ENCODE results near the gene SOWAHA.

The SOWAHA gene

DNA sequence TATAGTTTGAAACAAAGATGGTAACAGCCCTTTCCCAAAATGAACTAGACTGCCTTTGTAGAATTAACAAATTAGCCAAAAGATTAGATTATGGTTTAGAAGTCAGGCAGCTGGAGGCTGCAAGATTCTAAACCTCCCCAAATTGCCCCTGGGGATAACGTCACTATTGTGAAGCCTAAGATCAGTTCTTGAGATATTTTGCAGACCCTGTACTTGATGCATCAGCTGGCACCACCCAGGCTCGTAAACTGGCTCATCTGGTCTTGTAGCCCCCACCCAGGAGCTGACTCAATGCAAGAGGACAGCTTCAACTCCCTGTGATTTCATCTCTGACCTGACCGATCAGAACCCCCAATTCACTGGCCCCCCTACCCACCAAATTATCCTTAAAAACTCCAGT is 4.2 kb upstream of the SOWAHA start:
- DNase-seq, result no peak

DNA sequence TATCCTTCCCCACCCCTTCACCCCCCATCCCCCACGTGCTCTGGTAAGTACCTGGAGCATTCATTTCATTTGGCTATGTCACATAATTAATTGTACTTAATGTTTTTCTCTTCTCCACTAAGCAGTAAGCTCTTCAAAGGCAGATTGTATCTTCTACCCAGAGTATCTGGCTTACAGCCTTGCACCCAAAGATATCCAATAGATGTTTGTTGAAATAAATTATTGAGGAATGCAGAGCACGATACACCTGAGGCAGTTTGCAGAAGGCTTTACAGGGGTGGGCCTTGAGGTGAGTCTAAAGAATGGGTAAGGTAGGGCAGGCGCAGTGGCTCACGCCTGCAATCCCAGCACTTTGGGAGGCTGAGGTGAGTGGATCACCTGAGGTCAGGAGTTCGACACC is 2.5 kb upstream of the SOWAHA start:
- no peak for DNase-seq

- DNase-seq, result peak; percentile 35
Observed at GRCh38 chr5:132812123-132812765, 858 bp upstream of the SOWAHA start.

- DNase-seq, result no peak
Observed at GRCh38 chr5:132813599-132814502, 749 bp downstream of the SOWAHA start.

GRCh38 chr5:132814503-132815294 is 1.6 kb downstream of the SOWAHA start:
- no peak for DNase-seq

GRCh38 chr5:132815454-132815853 is 2.4 kb downstream of the SOWAHA start:
- DNase-seq, result no peak

DNA sequence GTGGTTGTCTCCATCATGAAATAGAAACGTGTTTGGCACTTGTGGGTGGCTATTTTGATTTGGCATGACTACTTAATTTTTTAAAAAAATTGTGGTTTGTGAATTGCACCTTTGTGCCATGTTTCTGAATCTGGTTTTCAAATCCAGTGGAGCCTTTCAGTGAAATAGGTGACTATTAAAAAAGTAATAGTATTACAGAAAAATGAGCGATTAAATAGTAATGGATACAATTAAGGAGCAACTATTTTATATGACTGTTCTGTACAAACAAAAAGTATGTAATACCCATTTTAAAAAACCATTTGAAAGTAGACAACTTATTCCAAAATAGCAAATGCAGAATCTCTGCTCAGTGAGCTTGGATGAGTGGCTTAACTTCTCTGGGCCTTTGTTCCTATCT is 3.0 kb downstream of the SOWAHA start:
- no peak for DNase-seq

DNA sequence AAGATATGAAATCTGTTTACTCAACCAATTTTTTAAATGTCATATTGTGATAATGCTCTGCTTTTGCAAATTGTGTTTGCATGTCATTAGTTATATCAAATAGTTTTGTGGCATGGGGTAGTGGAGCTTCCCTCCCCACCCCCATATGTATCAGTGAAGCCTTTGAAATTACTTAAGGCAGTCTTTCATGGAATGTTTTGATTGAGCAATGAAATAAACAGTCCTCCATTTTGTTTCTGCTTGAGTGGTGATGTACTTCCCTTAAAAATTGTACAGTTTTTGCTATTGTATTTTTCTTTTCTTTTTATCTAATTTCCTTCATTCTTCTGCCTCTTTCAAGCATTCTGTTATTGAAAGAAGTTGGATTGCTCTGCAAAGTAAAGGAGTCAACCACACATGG is 3.5 kb downstream of the SOWAHA start:
- DNase-seq, result no peak

DNA sequence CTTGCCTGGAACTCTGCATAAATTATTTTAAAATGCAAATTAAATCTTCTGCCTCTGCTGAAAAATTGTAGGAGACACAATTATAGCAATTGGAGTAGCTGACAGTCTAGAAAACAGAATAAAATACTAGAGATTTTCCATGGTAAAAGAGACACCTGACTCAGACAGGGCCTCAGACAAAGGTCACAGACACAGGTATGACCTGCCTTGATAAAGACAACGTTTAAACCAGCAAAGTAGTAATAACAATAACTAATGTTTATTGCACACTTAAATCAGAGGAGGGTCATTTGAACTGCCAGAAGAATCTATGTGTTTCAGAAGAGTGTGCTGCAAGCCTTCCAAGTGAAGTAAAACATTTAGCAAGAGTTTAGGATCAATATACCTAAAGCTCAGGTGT is 3.9 kb downstream of the SOWAHA start:
- no peak for DNase-seq

DNA sequence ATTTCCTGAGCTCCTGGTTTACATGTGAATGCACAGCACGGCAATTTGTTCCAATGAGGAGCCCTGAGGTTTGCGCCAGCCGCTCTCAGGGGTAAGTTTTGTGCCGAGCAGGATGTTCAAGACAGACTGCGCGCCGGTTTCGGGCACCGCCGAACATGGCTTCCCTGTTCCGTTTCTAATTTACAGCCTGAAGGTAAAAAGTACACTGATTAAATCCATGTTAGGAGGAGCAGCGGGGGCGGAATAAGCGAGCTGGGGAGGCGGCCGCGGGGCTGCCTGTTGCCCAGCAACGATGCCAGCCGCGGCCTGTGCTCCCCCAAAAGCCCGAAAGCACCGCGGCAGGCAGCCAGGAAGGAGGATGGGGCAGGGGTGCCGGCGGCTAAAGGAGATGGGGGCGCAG is 6.4 kb downstream of the SOWAHA start:
- no peak for DNase-seq

DNA sequence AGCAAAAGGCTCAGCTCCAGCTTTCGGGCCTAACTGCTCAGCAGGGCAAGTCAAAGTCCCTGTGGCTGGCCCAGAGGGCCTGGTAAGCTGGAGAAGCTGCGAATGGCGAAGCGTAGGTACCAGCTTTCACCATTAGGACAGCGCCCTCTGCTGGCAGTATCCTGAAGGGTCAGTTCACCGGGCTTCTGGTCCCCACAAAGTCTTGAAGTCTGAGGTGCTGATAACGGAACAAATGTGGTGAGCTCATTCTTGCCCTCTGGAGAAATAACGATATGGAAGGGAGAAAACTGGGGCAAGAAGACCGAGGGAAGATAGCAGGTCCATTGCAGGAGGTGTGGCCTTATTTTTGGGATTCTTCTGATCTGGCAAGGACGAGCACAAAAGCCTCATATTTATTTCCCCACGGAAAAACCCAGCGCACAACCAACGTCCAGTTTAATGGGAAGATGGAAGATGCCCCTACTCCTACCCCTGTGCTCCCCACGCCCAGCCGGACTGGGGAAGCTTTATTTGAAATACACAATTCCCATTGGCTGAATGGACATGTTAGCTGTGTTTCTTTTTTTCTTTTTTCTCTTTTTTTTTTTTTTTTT is 7.2 kb downstream of the SOWAHA start:
- peak; percentile 71 for DNase-seq

DNA sequence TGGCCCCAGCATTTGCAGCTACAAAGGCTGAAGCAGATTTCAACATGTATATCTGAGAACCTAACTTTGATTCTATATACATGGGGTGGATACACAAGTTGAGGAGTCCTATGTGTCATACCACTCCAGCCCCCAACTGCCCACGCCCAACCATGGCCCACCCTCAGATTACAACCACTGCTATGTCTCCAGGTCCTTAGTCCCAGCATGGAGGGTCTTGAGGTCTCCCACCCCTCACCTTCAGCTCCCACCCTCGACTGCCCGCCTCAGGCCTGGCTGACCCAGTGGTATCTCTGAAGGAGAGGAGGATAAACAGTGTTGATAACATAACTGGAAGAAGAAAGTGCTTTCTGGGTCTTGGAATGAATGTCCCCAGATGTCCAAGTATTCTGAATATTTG is 8.2 kb downstream of the SOWAHA start:
- no peak for DNase-seq

DNA sequence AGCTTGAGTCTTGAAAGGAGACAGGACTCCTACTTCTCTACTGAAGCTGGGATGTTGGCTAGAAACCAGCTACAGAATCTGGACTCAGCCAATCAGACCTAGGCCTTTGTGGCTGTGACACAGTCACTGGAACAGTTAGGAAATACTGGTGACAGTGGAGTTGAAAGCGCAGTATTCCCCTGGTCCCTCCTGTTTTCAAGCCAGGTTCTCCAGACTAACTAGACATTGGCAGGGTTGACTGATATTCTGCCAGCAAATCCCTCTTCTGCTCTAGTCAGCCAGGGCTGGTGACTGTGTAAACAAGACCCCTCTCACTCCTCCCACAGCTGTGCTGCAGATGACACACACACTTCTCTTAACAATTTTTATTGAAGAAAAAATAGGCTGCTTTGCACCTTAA is 8.7 kb downstream of the SOWAHA start:
- DNase-seq, result no peak

- DNase-seq, result no peak
Observed at GRCh38 chr5:132822650-132823480, 9.8 kb downstream of the SOWAHA start.

DNA sequence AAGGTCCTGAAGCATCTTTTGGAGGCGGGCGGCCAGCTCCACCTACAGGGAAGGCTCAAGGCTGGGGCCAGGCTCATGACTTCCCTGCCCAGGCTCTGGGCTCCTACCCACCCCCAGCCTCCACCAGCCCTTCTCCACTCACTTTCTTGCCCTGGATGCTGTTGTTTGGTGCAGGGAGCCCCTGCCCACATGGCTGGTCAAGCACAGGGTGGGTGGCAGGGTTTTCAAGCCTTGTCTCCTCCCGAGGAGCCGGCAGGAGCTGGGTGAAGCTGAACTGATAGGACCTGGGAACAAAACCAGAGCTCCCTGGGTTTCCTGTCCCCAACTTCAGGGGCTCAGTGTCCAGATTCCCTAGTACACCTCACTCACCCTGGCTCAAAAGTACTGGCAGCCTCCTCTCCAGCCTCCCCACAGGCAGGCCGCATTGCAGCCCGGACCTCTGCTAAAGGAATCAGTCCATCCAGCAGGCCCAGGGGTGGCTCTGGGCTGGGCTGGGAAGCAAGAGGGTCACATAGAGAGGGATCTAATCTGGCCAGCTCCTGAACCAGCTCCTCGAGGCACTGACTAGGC is 10.5 kb downstream of the SOWAHA start:
- no peak for DNase-seq

DNA sequence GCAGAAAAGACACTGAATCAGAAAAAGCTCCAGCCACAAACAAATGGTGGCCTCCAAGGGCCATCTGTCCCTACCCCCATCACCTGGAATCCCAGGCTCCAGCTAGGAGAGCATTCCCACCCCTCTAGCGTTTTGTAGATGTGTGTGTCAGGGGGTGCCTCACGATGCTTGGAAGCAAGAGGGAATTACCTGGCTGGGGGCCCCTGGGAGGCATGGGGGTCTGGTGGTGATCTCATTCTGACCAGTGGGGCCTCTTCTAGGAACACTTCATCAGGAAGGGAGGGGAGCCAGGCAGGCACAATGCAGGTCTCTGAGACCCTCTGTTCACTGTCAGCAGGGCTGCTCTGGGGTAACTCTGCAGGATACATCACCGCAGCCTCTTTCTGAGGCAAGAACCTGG is 11.3 kb downstream of the SOWAHA start:
- DNase-seq, result no peak

DNA sequence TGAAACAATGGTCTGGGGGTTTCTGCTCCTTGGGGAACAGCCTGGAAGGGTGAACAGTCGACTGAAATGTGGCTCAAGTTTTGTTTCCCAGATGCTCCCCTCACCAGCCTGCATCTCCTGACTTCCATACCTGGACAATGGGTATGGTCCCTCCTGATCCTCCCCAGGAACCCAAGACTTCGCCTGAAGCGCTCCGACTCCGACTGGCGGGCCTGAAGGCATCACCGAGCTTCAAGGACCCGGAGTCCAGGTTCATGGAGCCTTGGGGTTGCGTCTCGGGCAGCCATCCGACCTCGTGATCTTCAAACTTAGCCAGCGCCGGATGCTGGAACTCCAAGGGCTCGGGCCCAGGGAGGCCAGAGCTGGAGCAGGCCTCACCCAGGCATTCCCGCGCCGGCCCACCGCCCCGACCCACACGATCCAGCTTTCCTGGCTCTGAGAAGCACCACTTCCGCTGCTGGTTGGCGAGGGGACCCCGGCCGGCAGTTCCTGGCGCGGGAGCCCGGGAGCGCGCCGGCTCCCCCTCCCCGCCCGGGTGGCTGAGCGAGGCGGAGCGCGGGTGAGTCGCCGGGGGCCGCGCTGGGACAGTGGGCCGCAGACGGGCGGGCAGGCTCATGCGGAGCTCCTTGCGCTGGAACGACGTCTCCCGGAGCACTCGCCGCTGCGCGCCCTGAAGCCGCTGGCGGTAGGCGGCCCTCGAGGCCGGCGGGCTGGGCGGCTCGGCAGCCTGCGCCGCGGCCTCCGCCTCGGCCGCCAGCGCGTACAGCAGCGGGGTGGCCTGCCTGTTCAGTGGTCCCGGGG is 12.1 kb downstream of the SOWAHA start:
- DNase-seq, result no peak

DNA sequence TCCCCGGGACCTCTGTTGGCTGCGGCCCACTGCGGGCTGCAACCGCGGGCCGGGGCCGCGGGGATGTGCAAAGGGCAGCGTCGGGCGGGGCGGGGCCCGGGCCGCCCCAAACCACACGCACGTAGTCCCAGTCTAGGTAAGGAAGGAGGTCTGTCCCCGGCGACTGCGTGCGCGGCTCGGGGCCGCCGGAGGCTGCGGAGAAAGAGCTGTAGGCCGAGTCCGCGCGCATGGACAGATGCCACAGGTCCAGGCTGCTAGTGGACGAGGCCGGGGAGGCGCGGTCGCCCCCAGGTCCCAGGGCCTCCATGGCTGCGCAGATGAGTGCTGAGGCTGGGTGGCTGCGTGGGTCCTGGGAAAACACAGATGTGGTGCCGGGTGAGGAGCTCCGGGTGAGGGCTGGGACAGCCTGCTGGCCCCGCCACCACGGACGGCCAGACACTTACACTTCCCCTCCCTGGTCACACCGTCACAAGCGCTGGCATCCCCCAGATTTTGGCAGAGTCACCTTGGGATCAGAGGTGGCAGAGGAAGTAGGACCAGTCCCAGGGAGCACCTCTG is 12.8 kb downstream of the SOWAHA start:
- no peak for DNase-seq

DNA sequence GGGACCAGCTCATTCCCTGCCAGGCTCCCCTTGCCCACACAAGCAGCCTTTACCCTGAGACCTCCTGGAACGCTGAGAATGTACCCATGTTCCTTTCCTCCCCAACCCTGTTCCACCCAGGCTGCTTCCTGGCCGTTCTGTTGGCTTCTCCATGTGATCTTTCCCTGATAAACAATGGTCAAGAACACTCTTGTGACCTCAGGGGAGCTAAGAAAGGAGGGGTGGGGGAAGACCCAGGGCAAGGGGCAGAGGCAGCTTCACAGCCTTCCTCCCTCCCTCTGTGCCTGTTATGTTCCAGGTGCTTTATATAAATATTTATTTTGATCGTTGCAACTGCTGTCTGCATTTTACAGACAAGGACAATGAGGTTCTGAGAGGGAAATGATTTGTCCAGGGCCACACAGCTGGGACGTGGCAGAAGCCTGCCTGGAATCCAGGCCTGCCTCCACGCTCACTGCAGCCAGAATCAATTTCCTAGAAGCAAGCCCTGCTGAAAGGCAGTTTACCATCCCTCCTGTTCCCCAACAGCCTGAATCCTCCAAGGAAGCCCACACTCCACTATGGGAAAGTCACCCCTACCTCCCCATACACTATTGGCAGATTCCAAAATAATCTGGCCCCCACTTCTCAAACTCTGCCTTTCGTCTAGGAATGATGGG is 13.5 kb downstream of the SOWAHA start:
- no peak for DNase-seq

Measured in NCI-H748 treated with DMSO at 0.1 percent for 48 hours (cell line).